HG03378 (cell line): ENCODE data around the gene KLHDC4.
"Not testable (repeated sequence)": the region's sequence is repeated elsewhere in the genome, so short reads cannot be mapped to it uniquely, and the experiment has no call there.

Source experiments
- ATAC-seq: cut with Tn5 transposase; IDR thresholded peaks from one replicate; pipeline ENCODE4 v1.9.1; 2021; ENCODE audit warnings: mild to moderate bottlenecking, moderate library complexity; ENCODE audit not compliant: unreplicated experiment

The KLHDC4 gene

GRCh38 chr16:87744750-87745514 lies 20.9 kb downstream of the KLHDC4 start:
- no peak for ATAC-seq

GRCh38 chr16:87742781-87743490 lies 22.9 kb downstream of the KLHDC4 start:
- ATAC-seq = no peak

- no peak for ATAC-seq
These were observed 23.9 kb downstream of the KLHDC4 start for GRCh38 chr16:87741700-87742415.

GRCh38 chr16:87740909-87741424 lies 24.8 kb downstream of the KLHDC4 start:
- ATAC-seq = no peak

- ATAC-seq = no peak
These were observed 25.3 kb downstream of the KLHDC4 start for GRCh38 chr16:87740441-87740840.

GRCh38 chr16:87739801-87740200 lies 26.0 kb downstream of the KLHDC4 start:
- no peak for ATAC-seq

- ATAC-seq = no peak
These were observed 29.8 kb downstream of the KLHDC4 start for GRCh38 chr16:87736008-87736382.

GRCh38 chr16:87735270-87736007 lies 30.3 kb downstream of the KLHDC4 start:
- ATAC-seq = no peak

GRCh38 chr16:87734644-87735043 lies 31.1 kb downstream of the KLHDC4 start:
- no peak for ATAC-seq

- no peak for ATAC-seq
These were observed 32.6 kb downstream of the KLHDC4 start for GRCh38 chr16:87733190-87733589.

- ATAC-seq = no peak
These were observed 34.2 kb downstream of the KLHDC4 start for GRCh38 chr16:87731607-87732006.

- ATAC-seq = no peak
These were observed 36.4 kb downstream of the KLHDC4 start for GRCh38 chr16:87729266-87729954.

GRCh38 chr16:87728026-87728425 lies 37.8 kb downstream of the KLHDC4 start:
- ATAC-seq = no peak

GRCh38 chr16:87727346-87727745 lies 38.4 kb downstream of the KLHDC4 start:
- ATAC-seq = no peak

- ATAC-seq = not testable (repeated sequence)
These were observed 39.2 kb downstream of the KLHDC4 start for GRCh38 chr16:87726577-87726976.

- ATAC-seq = no peak
These were observed 40.1 kb downstream of the KLHDC4 start for GRCh38 chr16:87725596-87726235.

- ATAC-seq = no peak
These were observed 41.1 kb downstream of the KLHDC4 start for GRCh38 chr16:87724490-87725291.

GRCh38 chr16:87723226-87723623 lies 42.6 kb downstream of the KLHDC4 start:
- no peak for ATAC-seq
